Measurements from ENCODE around the gene PLXNA4.

PLXNA4 gene

GRCh38 chr7:132122901-132123300 lies 453.4 kb downstream of the PLXNA4 start:
- Histone ChIP-seq H2BK5ac (ENCODE audit: low read length) (no peak overlapping the region), H3K4me3 (ENCODE audit: low read length) (no peak overlapping the region), H4K8ac (ENCODE audit: low read depth, low read length) (no peak overlapping the region), H3K4me1 (ENCODE audit: control insufficient read depth, low read depth, low read length) (no peaks in the 10 kb centered on the region), H3K27ac (ENCODE audit: low read depth, low read length) (no peak overlapping the region), H3K9ac (ENCODE audit: low read length) (no peak overlapping the region), H3K4ac (ENCODE audit: low read depth, low read length) (no peak overlapping the region), H3K79me2 (ENCODE audit: control insufficient read depth, insufficient read depth, low read length) (no peaks in the 10 kb centered on the region), H3K27me3 (ENCODE audit: insufficient read depth, low read length, poor library complexity) (no peaks in the 10 kb centered on the region), H3K4me2 (ENCODE audit: low read length) (no peak overlapping the region), H3K23ac (ENCODE audit: low read length) (no peak overlapping the region), H2BK120ac (ENCODE audit: low read depth, low read length) (no peak overlapping the region), H2AK5ac (ENCODE audit: low read length) (no peak overlapping the region), H3K79me1 (ENCODE audit: low read length) (no peaks in the 10 kb centered on the region), H3K18ac (ENCODE audit: low read length) (no peak overlapping the region), H3K36me3 (ENCODE audit: control insufficient read depth, insufficient read depth, low read length) (no peaks in the 10 kb centered on the region), H3K56ac (ENCODE audit: low read length) (no peak overlapping the region), H4K5ac (ENCODE audit: low read length) (no peak overlapping the region), H2BK15ac (replicated peaks; ENCODE audit: low read depth) (no peak overlapping the region)
- DNase-seq = no peak
- no CpG with 5 or more reads among the region's 6 CpGs for WGBS (ENCODE audit: extremely low coverage, insufficient coverage, low lambda C conversion rate)

GRCh38 chr7:132121987-132122386 lies 454.3 kb downstream of the PLXNA4 start:
- no peak overlapping the region for H2AK5ac ChIP-seq (ENCODE audit: low read length)
- no peak overlapping the region for H3K4me3 ChIP-seq (ENCODE audit: low read length)
- DNase-seq = peak; percentile 43
- no peak overlapping the region for H4K8ac ChIP-seq (ENCODE audit: low read depth, low read length)
- no peak overlapping the region for H3K4ac ChIP-seq (ENCODE audit: low read depth, low read length)
- no peak overlapping the region for H2BK5ac ChIP-seq (ENCODE audit: low read length)
- no peak overlapping the region for H3K27ac ChIP-seq (ENCODE audit: low read depth, low read length)
- no peaks in the 10 kb centered on the region for H3K79me1 ChIP-seq (ENCODE audit: low read length)
- no peaks in the 10 kb centered on the region for H3K79me2 ChIP-seq (ENCODE audit: control insufficient read depth, insufficient read depth, low read length)
- H4K5ac ChIP-seq (ENCODE audit: low read length) = no peak overlapping the region
- no peaks in the 10 kb centered on the region for H3K36me3 ChIP-seq (ENCODE audit: control insufficient read depth, insufficient read depth, low read length)
- H2BK15ac ChIP-seq (replicated peaks; ENCODE audit: low read depth) = no peak overlapping the region
- H3K18ac ChIP-seq (ENCODE audit: low read length) = no peak overlapping the region
- H3K4me1 ChIP-seq (ENCODE audit: control insufficient read depth, low read depth, low read length) = no peaks in the 10 kb centered on the region
- H3K4me2 ChIP-seq (ENCODE audit: low read length) = no peak overlapping the region
- no peak overlapping the region for H2BK120ac ChIP-seq (ENCODE audit: low read depth, low read length)
- no peaks in the 10 kb centered on the region for H3K27me3 ChIP-seq (ENCODE audit: insufficient read depth, low read length, poor library complexity)
- no peak overlapping the region for H3K23ac ChIP-seq (ENCODE audit: low read length)
- WGBS (ENCODE audit: extremely low coverage, insufficient coverage, low lambda C conversion rate) = no CpG with 5 or more reads among the region's 6 CpGs
- no peak overlapping the region for H3K56ac ChIP-seq (ENCODE audit: low read length)
- no peak overlapping the region for H3K9ac ChIP-seq (ENCODE audit: low read length)

- Histone ChIP-seq H4K8ac (ENCODE audit: low read depth, low read length) (no peak overlapping the region), H3K4me2 (ENCODE audit: low read length) (no peak overlapping the region), H3K9ac (ENCODE audit: low read length) (no peak overlapping the region), H4K5ac (ENCODE audit: low read length) (no peak overlapping the region), H3K27ac (ENCODE audit: low read depth, low read length) (no peak overlapping the region), H3K4me1 (ENCODE audit: control insufficient read depth, low read depth, low read length) (no peaks in the 10 kb centered on the region), H3K27me3 (ENCODE audit: insufficient read depth, low read length, poor library complexity) (no peaks in the 10 kb centered on the region), H3K4ac (ENCODE audit: low read depth, low read length) (no peak overlapping the region), H3K56ac (ENCODE audit: low read length) (no peak overlapping the region), H3K79me1 (ENCODE audit: low read length) (no peaks in the 10 kb centered on the region), H3K4me3 (ENCODE audit: low read length) (no peak overlapping the region), H3K18ac (ENCODE audit: low read length) (no peak overlapping the region), H2AK5ac (ENCODE audit: low read length) (no peak overlapping the region), H3K23ac (ENCODE audit: low read length) (no peak overlapping the region), H3K36me3 (ENCODE audit: control insufficient read depth, insufficient read depth, low read length) (no peaks in the 10 kb centered on the region), H2BK5ac (ENCODE audit: low read length) (no peak overlapping the region), H2BK120ac (ENCODE audit: low read depth, low read length) (no peak overlapping the region), H3K79me2 (ENCODE audit: control insufficient read depth, insufficient read depth, low read length) (no peaks in the 10 kb centered on the region), H2BK15ac (replicated peaks; ENCODE audit: low read depth) (no peak overlapping the region)
- DNase-seq = no peak
- no CpG with 5 or more reads among the region's 1 CpG for WGBS (ENCODE audit: extremely low coverage, insufficient coverage, low lambda C conversion rate)
Observed at GRCh38 chr7:132118641-132119040, 457.6 kb downstream of the PLXNA4 start.

GRCh38 chr7:132117636-132118035 lies 458.6 kb downstream of the PLXNA4 start:
- H3K36me3 ChIP-seq (ENCODE audit: control insufficient read depth, insufficient read depth, low read length) = no peaks in the 10 kb centered on the region
- no peak overlapping the region for H4K5ac ChIP-seq (ENCODE audit: low read length)
- no peak overlapping the region for H2BK120ac ChIP-seq (ENCODE audit: low read depth, low read length)
- no peaks in the 10 kb centered on the region for H3K27me3 ChIP-seq (ENCODE audit: insufficient read depth, low read length, poor library complexity)
- H3K23ac ChIP-seq (ENCODE audit: low read length) = no peak overlapping the region
- no peaks in the 10 kb centered on the region for H3K4me1 ChIP-seq (ENCODE audit: control insufficient read depth, low read depth, low read length)
- H3K79me2 ChIP-seq (ENCODE audit: control insufficient read depth, insufficient read depth, low read length) = no peaks in the 10 kb centered on the region
- H3K4me3 ChIP-seq (ENCODE audit: low read length) = no peak overlapping the region
- no peak overlapping the region for H2BK5ac ChIP-seq (ENCODE audit: low read length)
- WGBS (ENCODE audit: extremely low coverage, insufficient coverage, low lambda C conversion rate) = no CpG with 5 or more reads among the region's 6 CpGs
- no peak overlapping the region for H2BK15ac ChIP-seq (replicated peaks; ENCODE audit: low read depth)
- DNase-seq = no peak
- H3K56ac ChIP-seq (ENCODE audit: low read length) = no peak overlapping the region
- no peak overlapping the region for H3K18ac ChIP-seq (ENCODE audit: low read length)
- no peak overlapping the region for H2AK5ac ChIP-seq (ENCODE audit: low read length)
- H3K79me1 ChIP-seq (ENCODE audit: low read length) = no peaks in the 10 kb centered on the region
- H3K27ac ChIP-seq (ENCODE audit: low read depth, low read length) = no peak overlapping the region
- H4K8ac ChIP-seq (ENCODE audit: low read depth, low read length) = no peak overlapping the region
- no peak overlapping the region for H3K4me2 ChIP-seq (ENCODE audit: low read length)
- no peak overlapping the region for H3K9ac ChIP-seq (ENCODE audit: low read length)
- no peak overlapping the region for H3K4ac ChIP-seq (ENCODE audit: low read depth, low read length)

GRCh38 chr7:132117181-132117580 lies 459.1 kb downstream of the PLXNA4 start:
- Histone ChIP-seq H2BK15ac (replicated peaks; ENCODE audit: low read depth) (no peak overlapping the region), H3K79me1 (ENCODE audit: low read length) (no peaks in the 10 kb centered on the region), H3K4me1 (ENCODE audit: control insufficient read depth, low read depth, low read length) (no peaks in the 10 kb centered on the region), H3K4ac (ENCODE audit: low read depth, low read length) (no peak overlapping the region), H3K9ac (ENCODE audit: low read length) (no peak overlapping the region), H4K5ac (ENCODE audit: low read length) (no peak overlapping the region), H3K36me3 (ENCODE audit: control insufficient read depth, insufficient read depth, low read length) (no peaks in the 10 kb centered on the region), H3K4me3 (ENCODE audit: low read length) (no peak overlapping the region), H3K18ac (ENCODE audit: low read length) (no peak overlapping the region), H3K4me2 (ENCODE audit: low read length) (no peak overlapping the region), H3K27ac (ENCODE audit: low read depth, low read length) (no peak overlapping the region), H3K27me3 (ENCODE audit: insufficient read depth, low read length, poor library complexity) (no peaks in the 10 kb centered on the region), H3K23ac (ENCODE audit: low read length) (no peak overlapping the region), H2BK120ac (ENCODE audit: low read depth, low read length) (no peak overlapping the region), H2AK5ac (ENCODE audit: low read length) (no peak overlapping the region), H2BK5ac (ENCODE audit: low read length) (no peak overlapping the region), H3K79me2 (ENCODE audit: control insufficient read depth, insufficient read depth, low read length) (no peaks in the 10 kb centered on the region), H3K56ac (ENCODE audit: low read length) (no peak overlapping the region), H4K8ac (ENCODE audit: low read depth, low read length) (no peak overlapping the region)
- no CpG with 5 or more reads among the region's 3 CpGs for WGBS (ENCODE audit: extremely low coverage, insufficient coverage, low lambda C conversion rate)
- peak; percentile 78 for DNase-seq

- no peak overlapping the region for H2BK15ac ChIP-seq (replicated peaks; ENCODE audit: low read depth)
- no peaks in the 10 kb centered on the region for H3K36me3 ChIP-seq (ENCODE audit: control insufficient read depth, insufficient read depth, low read length)
- H2AK5ac ChIP-seq (ENCODE audit: low read length) = no peak overlapping the region
- H3K79me2 ChIP-seq (ENCODE audit: control insufficient read depth, insufficient read depth, low read length) = no peaks in the 10 kb centered on the region
- H3K4me3 ChIP-seq (ENCODE audit: low read length) = no peak overlapping the region
- no peaks in the 10 kb centered on the region for H3K79me1 ChIP-seq (ENCODE audit: low read length)
- no peaks in the 10 kb centered on the region for H3K4me1 ChIP-seq (ENCODE audit: control insufficient read depth, low read depth, low read length)
- H2BK5ac ChIP-seq (ENCODE audit: low read length) = no peak overlapping the region
- H3K9ac ChIP-seq (ENCODE audit: low read length) = no peak overlapping the region
- no CpG with 5 or more reads among the region's 3 CpGs for WGBS (ENCODE audit: extremely low coverage, insufficient coverage, low lambda C conversion rate)
- H4K8ac ChIP-seq (ENCODE audit: low read depth, low read length) = no peak overlapping the region
- DNase-seq = no peak
- no peak overlapping the region for H3K4ac ChIP-seq (ENCODE audit: low read depth, low read length)
- no peak overlapping the region for H2BK120ac ChIP-seq (ENCODE audit: low read depth, low read length)
- no peaks in the 10 kb centered on the region for H3K27me3 ChIP-seq (ENCODE audit: insufficient read depth, low read length, poor library complexity)
- H3K23ac ChIP-seq (ENCODE audit: low read length) = no peak overlapping the region
- H3K18ac ChIP-seq (ENCODE audit: low read length) = no peak overlapping the region
- no peak overlapping the region for H3K56ac ChIP-seq (ENCODE audit: low read length)
- H3K27ac ChIP-seq (ENCODE audit: low read depth, low read length) = no peak overlapping the region
- H4K5ac ChIP-seq (ENCODE audit: low read length) = no peak overlapping the region
- H3K4me2 ChIP-seq (ENCODE audit: low read length) = no peak overlapping the region
Observed at GRCh38 chr7:132116369-132116768, 459.9 kb downstream of the PLXNA4 start.
